ENCODE measurements around the gene MYO7A.

MYO7A gene

DNA sequence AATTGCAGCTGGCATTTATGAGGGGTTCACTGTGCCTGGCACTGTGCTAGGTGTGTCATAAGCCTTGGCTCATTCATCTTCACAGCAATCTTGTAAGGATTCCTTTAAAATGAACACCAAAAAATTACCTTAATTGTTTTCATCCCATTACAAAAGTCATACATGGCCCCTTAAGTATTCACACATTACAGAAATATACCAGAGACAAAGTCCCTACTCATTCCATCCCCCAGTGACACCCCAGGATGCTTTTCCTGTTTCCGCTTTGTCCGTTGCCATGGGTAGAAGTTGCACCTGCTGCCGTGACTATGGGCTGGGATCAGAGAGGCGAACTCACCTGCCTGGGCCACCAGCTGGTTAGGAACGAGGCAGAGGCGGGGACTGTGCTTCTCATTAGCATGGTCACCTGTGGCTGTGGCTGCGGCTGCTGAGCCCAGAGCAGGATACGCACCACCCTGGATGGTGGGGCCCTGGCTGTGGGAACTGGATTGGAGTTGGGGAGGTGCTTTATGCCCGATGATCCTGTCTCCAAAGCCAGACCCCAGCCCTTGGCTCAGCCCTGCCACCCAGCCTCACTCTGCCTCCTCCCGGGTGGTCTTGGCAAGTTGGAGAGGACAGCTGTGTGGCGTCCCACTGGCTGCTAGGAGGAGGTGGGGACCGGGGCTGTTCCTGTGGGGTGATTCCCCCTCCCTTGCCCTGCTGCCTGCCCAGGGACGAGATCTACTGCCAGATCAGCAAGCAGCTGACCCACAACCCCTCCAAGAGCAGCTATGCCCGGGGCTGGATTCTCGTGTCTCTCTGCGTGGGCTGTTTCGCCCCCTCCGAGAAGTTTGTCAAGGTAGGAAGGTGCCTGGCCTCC, 60.8 kb downstream of the MYO7A start:
- TF ChIP-seq, protein P1, sequence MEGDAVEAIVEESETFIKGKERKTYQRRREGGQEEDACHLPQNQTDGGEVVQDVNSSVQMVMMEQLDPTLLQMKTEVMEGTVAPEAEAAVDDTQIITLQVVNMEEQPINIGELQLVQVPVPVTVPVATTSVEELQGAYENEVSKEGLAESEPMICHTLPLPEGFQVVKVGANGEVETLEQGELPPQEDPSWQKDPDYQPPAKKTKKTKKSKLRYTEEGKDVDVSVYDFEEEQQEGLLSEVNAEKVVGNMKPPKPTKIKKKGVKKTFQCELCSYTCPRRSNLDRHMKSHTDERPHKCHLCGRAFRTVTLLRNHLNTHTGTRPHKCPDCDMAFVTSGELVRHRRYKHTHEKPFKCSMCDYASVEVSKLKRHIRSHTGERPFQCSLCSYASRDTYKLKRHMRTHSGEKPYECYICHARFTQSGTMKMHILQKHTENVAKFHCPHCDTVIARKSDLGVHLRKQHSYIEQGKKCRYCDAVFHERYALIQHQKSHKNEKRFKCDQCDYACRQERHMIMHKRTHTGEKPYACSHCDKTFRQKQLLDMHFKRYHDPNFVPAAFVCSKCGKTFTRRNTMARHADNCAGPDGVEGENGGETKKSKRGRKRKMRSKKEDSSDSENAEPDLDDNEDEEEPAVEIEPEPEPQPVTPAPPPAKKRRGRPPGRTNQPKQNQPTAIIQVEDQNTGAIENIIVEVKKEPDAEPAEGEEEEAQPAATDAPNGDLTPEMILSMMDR (conservative IDR thresholded peaks at IDR 0.05; ENCODE audit: low read depth, low read length) = no peak
- DNase-seq (ENCODE audit: low read depth) = no peak
- no peak overlapping the region for H3K4me3 ChIP-seq (ENCODE audit: low read depth, low read length)

DNA sequence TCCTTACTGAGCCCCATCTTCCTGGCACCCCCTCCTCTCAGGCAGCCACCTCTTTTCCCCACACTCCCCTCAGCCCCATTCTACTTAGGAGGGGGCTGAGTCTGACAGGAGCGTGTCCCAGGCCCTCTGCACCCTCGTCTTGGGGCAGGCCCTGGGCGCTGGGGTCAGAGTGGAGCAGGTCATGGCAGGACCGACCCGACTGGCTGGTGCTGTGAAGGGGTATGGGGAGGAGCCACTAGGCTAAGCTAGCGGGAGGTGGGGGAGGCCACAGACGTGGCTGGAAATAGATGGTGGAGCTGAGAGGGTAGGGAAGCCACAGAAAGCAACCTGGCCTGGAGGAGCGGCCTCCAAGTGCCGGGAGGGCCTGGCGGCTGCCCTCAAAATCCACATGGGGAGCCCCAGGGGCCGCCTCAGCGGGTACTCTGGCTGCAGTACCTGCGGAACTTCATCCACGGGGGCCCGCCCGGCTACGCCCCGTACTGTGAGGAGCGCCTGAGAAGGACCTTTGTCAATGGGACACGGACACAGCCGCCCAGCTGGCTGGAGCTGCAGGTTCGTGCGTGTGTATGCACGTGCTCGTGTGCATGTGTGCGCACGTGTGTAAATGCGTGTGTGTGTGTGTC, 61.7 kb downstream of the MYO7A start:
- H3K4me3 ChIP-seq (ENCODE audit: low read depth, low read length) = no peak overlapping the region
- TF ChIP-seq, protein P1 (conservative IDR thresholded peaks at IDR 0.05; ENCODE audit: low read depth, low read length) = no peak
- DNase-seq (ENCODE audit: low read depth) = no peak

DNA sequence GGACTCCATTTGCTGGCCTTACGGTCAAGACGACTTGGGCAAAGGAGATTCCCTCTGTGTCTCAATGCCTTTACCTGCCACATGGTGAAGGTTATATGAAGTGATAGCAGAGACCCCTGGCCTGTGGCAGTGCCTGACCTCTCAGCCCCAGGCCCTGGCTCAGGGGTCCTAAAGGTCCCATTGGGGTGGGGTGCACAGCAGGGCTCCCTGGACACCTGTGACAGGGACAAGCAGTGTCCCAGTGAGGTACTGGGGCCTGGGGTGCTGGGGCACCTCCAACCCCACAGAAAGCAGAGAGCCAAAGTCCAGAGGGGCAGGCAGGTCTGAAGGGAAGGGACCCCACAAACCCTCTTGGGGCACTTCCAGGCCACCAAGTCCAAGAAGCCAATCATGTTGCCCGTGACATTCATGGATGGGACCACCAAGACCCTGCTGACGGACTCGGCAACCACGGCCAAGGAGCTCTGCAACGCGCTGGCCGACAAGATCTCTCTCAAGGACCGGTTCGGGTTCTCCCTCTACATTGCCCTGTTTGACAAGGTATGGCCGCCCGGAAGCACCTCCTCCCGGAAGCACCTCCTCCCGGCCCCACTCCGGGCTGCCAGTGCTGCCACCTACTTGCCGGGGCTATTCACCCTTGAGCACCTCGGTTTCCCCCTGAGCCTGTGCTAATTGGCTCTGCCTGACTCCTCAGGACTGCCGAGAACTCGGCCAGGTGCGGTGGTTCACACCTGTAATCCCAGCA, 62.5 kb downstream of the MYO7A start:
- H3K4me3 ChIP-seq (ENCODE audit: low read depth, low read length) = no peak overlapping the region
- TF ChIP-seq, protein P1 (conservative IDR thresholded peaks at IDR 0.05; ENCODE audit: low read depth, low read length) = no peak
- no peak for DNase-seq (ENCODE audit: low read depth)

DNA sequence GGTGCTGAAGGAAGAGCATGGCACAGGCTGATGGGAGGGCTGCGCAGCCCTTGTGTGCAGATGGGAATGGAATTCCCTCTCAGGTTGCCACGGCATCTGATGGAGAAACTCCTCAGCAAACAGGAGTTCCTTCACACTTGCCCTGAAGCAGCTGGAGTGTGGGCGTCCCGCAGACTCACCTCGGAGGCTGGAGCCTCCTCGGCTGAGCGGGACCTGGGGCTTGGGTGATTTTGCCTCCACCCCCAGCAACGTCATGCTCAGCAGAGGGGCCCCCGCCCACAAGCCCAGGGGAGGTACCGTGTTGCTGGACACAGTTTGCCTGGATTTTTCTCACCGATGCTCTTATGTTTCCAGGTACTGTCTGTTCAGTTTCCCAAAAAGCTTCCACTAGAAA, 63.4 kb downstream of the MYO7A start:
- no peak overlapping the region for H3K4me3 ChIP-seq (ENCODE audit: low read depth, low read length)
- DNase-seq (ENCODE audit: low read depth) = no peak
- TF ChIP-seq, protein P1 (conservative IDR thresholded peaks at IDR 0.05; ENCODE audit: low read depth, low read length) = no peak

DNA sequence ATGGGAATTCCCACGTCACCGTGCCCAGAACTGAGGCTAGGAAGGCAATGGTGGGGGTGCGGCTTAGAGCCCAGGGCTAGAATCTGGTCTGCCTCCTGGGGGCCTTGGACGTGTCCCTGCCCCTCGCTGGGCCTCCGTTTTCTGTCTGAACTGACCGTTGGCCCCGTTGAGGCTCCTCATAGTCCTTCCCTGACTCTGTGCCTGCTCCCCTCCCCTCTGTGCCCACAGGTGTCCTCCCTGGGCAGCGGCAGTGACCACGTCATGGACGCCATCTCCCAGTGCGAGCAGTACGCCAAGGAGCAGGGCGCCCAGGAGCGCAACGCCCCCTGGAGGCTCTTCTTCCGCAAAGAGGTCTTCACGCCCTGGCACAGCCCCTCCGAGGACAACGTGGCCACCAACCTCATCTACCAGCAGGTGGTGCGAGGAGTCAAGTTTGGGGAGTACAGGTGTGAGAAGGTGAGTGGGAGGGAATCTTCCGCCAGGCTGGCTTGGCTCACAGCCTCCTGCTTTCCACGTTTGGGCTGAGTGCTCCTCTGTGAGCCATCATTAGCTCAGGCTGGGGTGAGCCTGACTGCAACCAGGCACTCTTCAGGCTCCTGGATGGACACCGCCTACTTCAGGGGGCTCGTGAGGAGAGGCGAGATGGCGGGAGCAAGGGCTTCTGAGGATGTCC, 63.9 kb downstream of the MYO7A start:
- TF ChIP-seq, protein P1 (conservative IDR thresholded peaks at IDR 0.05; ENCODE audit: low read depth, low read length) = peak; percentile 61
- DNase-seq (ENCODE audit: low read depth) = peak; percentile 21
- no peak overlapping the region for H3K4me3 ChIP-seq (ENCODE audit: low read depth, low read length)

DNA sequence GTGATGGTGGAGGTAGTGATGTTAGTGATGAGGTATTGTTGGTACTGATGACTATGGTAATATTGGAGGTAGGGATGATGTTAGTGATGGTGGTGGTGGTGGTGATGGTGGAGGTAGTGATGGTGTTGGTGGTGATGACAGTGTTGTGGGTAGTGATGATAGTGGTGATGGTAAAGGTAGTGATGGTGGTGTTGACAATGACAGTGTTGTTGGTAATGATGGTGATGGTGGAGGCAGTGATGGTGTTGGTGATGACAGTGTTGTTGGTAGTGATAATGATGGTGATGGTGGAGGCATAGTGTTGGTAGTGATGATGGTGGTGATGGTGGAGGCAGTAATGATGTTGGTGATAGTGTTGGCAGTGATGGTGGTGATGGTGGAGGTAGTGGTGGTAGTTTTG, 65.1 kb downstream of the MYO7A start:
- TF ChIP-seq, protein P1 (conservative IDR thresholded peaks at IDR 0.05; ENCODE audit: low read depth, low read length) = no peak
- no peak for DNase-seq (ENCODE audit: low read depth)
- no peak overlapping the region for H3K4me3 ChIP-seq (ENCODE audit: low read depth, low read length)

Measured in choroid plexus epithelial cell (primary cell).